ENCODE measurements around the gene ASCL5. TPM values are rescaled to one million over a fixed set of nuclear protein-coding genes. Genes with fewer than 3 reads are reported as not detected.
A peak's percentile ranks its signal among the peaks of the same experiment; 100 is the strongest.
"Not testable (repeated sequence)": the region's sequence is repeated elsewhere in the genome, so short reads cannot be mapped to it uniquely, and the experiment has no call there.

The ASCL5 gene
- total and polyA plus RNA-seq, 3 experiments from 2014 or later: 0.22 TPM; not detected in 2

GRCh38 chr1:201170533-201171062 lies 43.6 kb upstream of the ASCL5 start:
- ChIA-PET CTCF (interaction anchor here (1.0 to 2.9 kb wide), 3 partner anchors 13 to 189 kb away, joined by 3 to 10 read pairs (median 3); no protein-coding TSS in a partner anchor), POLR2A (interaction anchor here (0.6 kb wide), 1 partner anchor 16 kb away, joined by 4 read pairs; the partner anchor contains the start of gene TMEM9)
- Histone ChIP-seq H3K27ac (ENCODE audit: low read depth, low read length) (peak overlapping the region; percentile 73), H3K4me3 (ENCODE audit: low read length) (peak overlapping the region; percentile 57), H3K4me1 (ENCODE audit: insufficient read depth, low read length) (no peaks in the 10 kb centered on the region), H3K36me3 (ENCODE audit: insufficient read depth, low read length) (no peaks in the 10 kb centered on the region), H3K9me3 (ENCODE audit: low read length) (no peaks in the 10 kb centered on the region), H3K27me3 (ENCODE audit: insufficient read depth, low read length, poor library complexity, severe bottlenecking) (no peaks in the 10 kb centered on the region)
- Mint-ChIP-seq H3K4me3 (peak overlapping the region; percentile 85 to 96 (median 87)), H3K9me3 (no peaks in the 10 kb centered on the region), H3K4me1 (peaks cover 11 to 19% (median 14%) of the 10 kb centered on the region in 3 donors), H3K36me3 (peaks cover 0 to 1% (median 1%) of the 10 kb centered on the region in 3 donors), H3K27me3 (peaks cover 8% of the 10 kb centered on the region in 2 donors), H3K27ac (peak overlapping the region; percentile 83 to 93 (median 90))
- peak; percentile 47 to 86 (median 69) for DNase-seq

DNA sequence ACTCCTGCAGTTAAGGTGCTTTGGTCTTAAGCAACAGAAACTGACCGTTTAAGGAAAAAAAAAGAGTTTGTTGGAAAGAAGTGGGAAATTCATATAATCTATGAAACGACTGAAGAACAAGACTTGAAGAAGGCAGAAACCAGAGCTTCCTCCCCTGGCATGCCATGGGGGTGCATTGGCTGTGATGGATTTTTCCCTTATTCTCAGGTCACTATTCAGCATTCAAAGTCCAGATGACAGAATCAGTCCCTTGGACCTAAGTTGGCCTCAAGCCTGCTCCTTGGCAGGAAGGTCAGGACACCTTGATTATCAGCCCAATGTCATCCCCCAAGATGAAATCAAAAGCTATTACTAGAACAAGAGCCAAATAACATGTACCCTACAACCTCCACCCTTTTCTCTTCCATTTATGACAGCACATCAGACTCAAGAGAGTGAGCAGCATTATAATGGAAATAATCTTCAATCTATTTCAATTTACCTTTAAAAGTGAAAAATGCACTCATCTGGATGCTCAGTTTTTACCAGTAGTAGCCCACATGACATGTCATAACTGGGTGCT lies 43.1 kb upstream of the ASCL5 start:
- peaks cover 11 to 19% (median 14%) of the 10 kb centered on the region in 3 donors for H3K4me1 Mint-ChIP-seq
- H3K27me3 Mint-ChIP-seq: peaks cover 8% of the 10 kb centered on the region in 2 donors
- Histone ChIP-seq H3K36me3 (ENCODE audit: insufficient read depth, low read length) (no peaks in the 10 kb centered on the region), H3K9me3 (ENCODE audit: low read length) (no peaks in the 10 kb centered on the region), H3K27me3 (ENCODE audit: insufficient read depth, low read length, poor library complexity, severe bottlenecking) (no peaks in the 10 kb centered on the region), H3K4me3 (ENCODE audit: low read length) (no peak overlapping the region), H3K4me1 (ENCODE audit: insufficient read depth, low read length) (no peaks in the 10 kb centered on the region), H3K27ac (ENCODE audit: low read depth, low read length) (no peak overlapping the region)
- peak overlapping the region; percentile 83 to 93 (median 90) for H3K27ac Mint-ChIP-seq
- peak overlapping the region; percentile 85 to 96 (median 87) for H3K4me3 Mint-ChIP-seq
- ChIA-PET POLR2A (no interaction called here), CTCF (interaction anchor here (1.1 to 2.9 kb wide), 2 partner anchors 12 to 18 kb away, joined by 3 to 10 read pairs; no protein-coding TSS in a partner anchor)
- H3K9me3 Mint-ChIP-seq: no peaks in the 10 kb centered on the region
- no peak for DNase-seq
- peaks cover 0 to 1% (median 1%) of the 10 kb centered on the region in 3 donors for H3K36me3 Mint-ChIP-seq

- no peak overlapping the region for H3K27ac ChIP-seq (ENCODE audit: low read depth, low read length)
- Mint-ChIP-seq H3K36me3 (peaks cover 0 to 1% (median 1%) of the 10 kb centered on the region in 3 donors), H3K4me1 (peaks cover 11 to 19% (median 14%) of the 10 kb centered on the region in 3 donors), H3K27me3 (peaks cover 8% of the 10 kb centered on the region in 2 donors), H3K27ac (peak overlapping the region in 2 of 8 donors; percentile 13 to 30), H3K4me3 (peak overlapping the region in 2 of 7 donors; percentile 61 to 86), H3K9me3 (no peaks in the 10 kb centered on the region)
- DNase-seq: no peak
- H3K4me3 ChIP-seq (ENCODE audit: low read length): no peak overlapping the region
- H3K9me3 ChIP-seq (ENCODE audit: low read length): no peaks in the 10 kb centered on the region
- no peaks in the 10 kb centered on the region for H3K27me3 ChIP-seq (ENCODE audit: insufficient read depth, low read length, poor library complexity, severe bottlenecking)
- no peaks in the 10 kb centered on the region for H3K36me3 ChIP-seq (ENCODE audit: insufficient read depth, low read length)
- POLR2A ChIA-PET: no interaction called here
- CTCF ChIA-PET: interaction anchor here (1.1 to 2.9 kb wide), 3 partner anchors 11 to 18 kb away, joined by 3 to 10 read pairs (median 3); partner anchors contain the start of gene TMEM9
- no peaks in the 10 kb centered on the region for H3K4me1 ChIP-seq (ENCODE audit: insufficient read depth, low read length)
Observed at GRCh38 chr1:201169203-201169602, 42.2 kb upstream of the ASCL5 start.

- H3K27ac ChIP-seq (ENCODE audit: low read depth, low read length): peak overlapping the region; percentile 20
- POLR2A ChIA-PET: no interaction called here
- Mint-ChIP-seq H3K27ac (peak overlapping the region in 1 of 8 donors; percentile 21), H3K27me3 (peaks cover 5 to 8% of the 10 kb centered on the region in 2 donors), H3K9me3 (no peaks in the 10 kb centered on the region), H3K36me3 (peaks cover 0 to 1% (median 0%) of the 10 kb centered on the region in 3 donors), H3K4me1 (peaks cover 11 to 19% (median 14%) of the 10 kb centered on the region in 3 donors), H3K4me3 (no peak overlapping the region)
- no peaks in the 10 kb centered on the region for H3K9me3 ChIP-seq (ENCODE audit: low read length)
- no peak overlapping the region for H3K4me3 ChIP-seq (ENCODE audit: low read length)
- CTCF ChIA-PET: interaction anchor here (0.7 to 1.5 kb wide), 3 partner anchors 8 to 19 kb away, joined by 3 to 4 read pairs (median 3); no protein-coding TSS in a partner anchor
- no peaks in the 10 kb centered on the region for H3K36me3 ChIP-seq (ENCODE audit: insufficient read depth, low read length)
- DNase-seq: no peak
- no peaks in the 10 kb centered on the region for H3K4me1 ChIP-seq (ENCODE audit: insufficient read depth, low read length)
- H3K27me3 ChIP-seq (ENCODE audit: insufficient read depth, low read length, poor library complexity, severe bottlenecking): no peaks in the 10 kb centered on the region
Observed at GRCh38 chr1:201167041-201167991, 40.3 kb upstream of the ASCL5 start.

DNA sequence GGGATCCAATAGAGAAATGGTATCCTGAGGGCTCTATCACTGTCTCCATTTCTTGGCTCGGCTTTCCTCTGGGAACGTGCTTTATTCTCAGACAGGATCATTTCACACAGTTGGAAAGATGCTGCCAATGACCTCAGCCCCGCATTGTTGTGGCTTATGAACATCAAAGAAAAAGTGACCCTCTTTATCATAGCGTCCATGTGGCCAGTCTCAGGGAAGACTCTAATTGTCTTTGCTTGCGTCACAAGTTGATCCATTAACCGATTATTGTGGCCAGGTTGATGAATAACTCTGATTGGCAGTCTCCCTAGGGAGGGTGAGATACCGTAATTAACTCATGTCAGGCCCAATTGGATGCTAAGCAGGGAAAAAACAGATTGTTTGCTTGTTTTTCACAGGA lies 37.7 kb upstream of the ASCL5 start:
- no peaks in the 10 kb centered on the region for H3K9me3 ChIP-seq (ENCODE audit: low read length)
- no peaks in the 10 kb centered on the region for H3K36me3 Mint-ChIP-seq
- no peak overlapping the region for H3K4me3 ChIP-seq (ENCODE audit: low read length)
- no peaks in the 10 kb centered on the region for H3K36me3 ChIP-seq (ENCODE audit: insufficient read depth, low read length)
- no peak overlapping the region for H3K27ac ChIP-seq (ENCODE audit: low read depth, low read length)
- H3K4me1 ChIP-seq (ENCODE audit: insufficient read depth, low read length): no peaks in the 10 kb centered on the region
- no peaks in the 10 kb centered on the region for H3K4me1 Mint-ChIP-seq
- DNase-seq: no peak
- H3K9me3 Mint-ChIP-seq: no peaks in the 10 kb centered on the region
- H3K4me3 Mint-ChIP-seq: no peak overlapping the region
- H3K27ac Mint-ChIP-seq: no peak overlapping the region
- CTCF ChIA-PET: no interaction called here
- no peaks in the 10 kb centered on the region for H3K27me3 ChIP-seq (ENCODE audit: insufficient read depth, low read length, poor library complexity, severe bottlenecking)
- POLR2A ChIA-PET: no interaction called here
- peaks cover 6 to 16% of the 10 kb centered on the region in 2 donors for H3K27me3 Mint-ChIP-seq

DNA sequence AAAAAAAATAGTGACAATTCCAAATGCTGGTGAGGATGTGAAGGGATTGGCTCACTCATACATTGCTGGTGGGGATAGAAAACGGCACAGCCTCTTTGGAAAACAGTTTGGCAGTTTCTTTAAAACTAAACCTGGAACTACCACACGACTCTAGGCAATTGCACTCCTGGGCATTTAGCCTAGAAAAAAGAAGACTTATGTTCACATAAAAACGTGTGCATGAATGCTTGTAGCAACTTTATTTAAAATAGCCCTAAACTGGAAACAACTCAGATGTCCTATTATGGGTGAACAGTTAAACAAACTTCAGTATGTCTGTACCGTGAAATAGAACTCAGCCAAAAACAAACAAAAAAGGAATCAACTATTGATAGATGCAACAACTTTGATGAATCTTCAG lies 36.7 kb upstream of the ASCL5 start:
- Mint-ChIP-seq H3K27me3 (peaks cover 6 to 23% of the 10 kb centered on the region in 2 donors), H3K27ac (no peak overlapping the region), H3K4me3 (no peak overlapping the region), H3K36me3 (no peaks in the 10 kb centered on the region), H3K9me3 (no peaks in the 10 kb centered on the region), H3K4me1 (no peaks in the 10 kb centered on the region)
- H3K9me3 ChIP-seq (ENCODE audit: low read length): no peaks in the 10 kb centered on the region
- no peak overlapping the region for H3K27ac ChIP-seq (ENCODE audit: low read depth, low read length)
- ChIA-PET POLR2A (no interaction called here), CTCF (no interaction called here)
- H3K4me3 ChIP-seq (ENCODE audit: low read length): no peak overlapping the region
- no peaks in the 10 kb centered on the region for H3K4me1 ChIP-seq (ENCODE audit: insufficient read depth, low read length)
- H3K27me3 ChIP-seq (ENCODE audit: insufficient read depth, low read length, poor library complexity, severe bottlenecking): no peaks in the 10 kb centered on the region
- H3K36me3 ChIP-seq (ENCODE audit: insufficient read depth, low read length): no peaks in the 10 kb centered on the region
- DNase-seq: no peak

DNA sequence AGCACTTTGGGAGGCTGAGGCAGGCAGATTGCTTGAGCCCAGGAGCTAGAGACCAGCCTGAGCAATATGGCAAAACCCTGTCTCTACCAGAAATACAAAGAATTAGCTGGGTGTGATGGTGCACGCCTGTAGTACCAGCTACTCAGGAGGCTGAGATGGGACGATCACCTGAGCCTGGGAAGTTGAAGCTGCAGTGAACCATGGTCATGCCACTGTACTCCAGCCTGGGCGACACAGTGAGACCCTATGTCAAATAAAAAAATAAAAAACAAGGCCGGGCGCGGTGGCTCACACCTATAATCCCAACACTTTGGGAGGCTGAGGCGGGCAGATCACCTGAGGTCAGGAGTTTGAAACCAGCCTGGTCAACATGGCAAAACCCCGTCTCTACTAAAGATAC lies 36.1 kb upstream of the ASCL5 start:
- H3K36me3 ChIP-seq (ENCODE audit: insufficient read depth, low read length); POLR2A ChIA-PET; DNase-seq; H3K4me1 Mint-ChIP-seq; H3K27ac Mint-ChIP-seq; H3K4me3 ChIP-seq (ENCODE audit: low read length); H3K4me1 ChIP-seq (ENCODE audit: insufficient read depth, low read length); CTCF ChIA-PET; H3K9me3 Mint-ChIP-seq; H3K9me3 ChIP-seq (ENCODE audit: low read length); H3K27ac ChIP-seq (ENCODE audit: low read depth, low read length); H3K36me3 Mint-ChIP-seq; H3K27me3 ChIP-seq (ENCODE audit: insufficient read depth, low read length, poor library complexity, severe bottlenecking); H3K4me3 Mint-ChIP-seq: not testable (repeated sequence)
- H3K27me3 Mint-ChIP-seq: peaks cover 6 to 27% of the 10 kb centered on the region in 2 donors
